DOHH2 (cell line): ENCODE data around the gene ENTPD8.

Source experiments
- CTCF ChIP-seq: fragments of 200-600 bp; sonication (generic); IDR thresholded peaks from one replicate; pipeline ENCODE4 v1.5.1; 2014; ENCODE audit warnings: antibody characterized with exemption, mild to moderate bottlenecking, low read depth, low read length; ENCODE audit not compliant: poor library complexity, severe bottlenecking
- EZH2phosphoT487 ChIP-seq: fragments of 200-600 bp; sonication (generic); IDR thresholded peaks from 2 replicates; pipeline ENCODE4 v1.6.1; 2017; ENCODE audit warnings: borderline replicate concordance, mild to moderate bottlenecking, antibody characterized with exemption, low read length, moderate library complexity, mixed read lengths

- no peak for TF ChIP-seq EZH2phosphoT487
- no peak for TF ChIP-seq CTCF
Measured at GRCh38 chr9:137447722-137448601, 6.8 kb upstream of the ENTPD8 start.
